ENCODE results near the gene CLDN9.

The CLDN9 gene

GRCh38 chr16:2992383-2993081, 20.2 kb upstream of the CLDN9 start:
- DNase-seq (ENCODE audit: low read depth in 2 of 2, low spot score in 1 of 2): no peak

GRCh38 chr16:2996298-2996697, 16.4 kb upstream of the CLDN9 start:
- no peak for DNase-seq (ENCODE audit: low read depth in 2 of 2, low spot score in 1 of 2)

- no peak for DNase-seq (ENCODE audit: low read depth in 2 of 2, low spot score in 1 of 2)
Measured at GRCh38 chr16:2999929-3000328, 12.8 kb upstream of the CLDN9 start.

- DNase-seq (ENCODE audit: low read depth in 2 of 2, low spot score in 1 of 2): no peak
Measured at GRCh38 chr16:3000540-3000939, 12.2 kb upstream of the CLDN9 start.

- DNase-seq (ENCODE audit: low read depth in 2 of 2, low spot score in 1 of 2): no peak
Measured at GRCh38 chr16:3001316-3001715, 11.4 kb upstream of the CLDN9 start.

- peak; percentile 81 to 94 for DNase-seq (ENCODE audit: low read depth in 2 of 2, low spot score in 1 of 2)
Measured at GRCh38 chr16:3003582-3004270, 9.0 kb upstream of the CLDN9 start.

- DNase-seq (ENCODE audit: low read depth in 2 of 2, low spot score in 1 of 2): no peak
Measured at GRCh38 chr16:3004319-3004718, 8.4 kb upstream of the CLDN9 start.

GRCh38 chr16:3004781-3005284, 7.9 kb upstream of the CLDN9 start:
- no peak for DNase-seq (ENCODE audit: low read depth in 2 of 2, low spot score in 1 of 2)

- no peak for DNase-seq (ENCODE audit: low read depth in 2 of 2, low spot score in 1 of 2)
Measured at GRCh38 chr16:3007059-3007956, 5.4 kb upstream of the CLDN9 start.

GRCh38 chr16:3007957-3008689, 4.6 kb upstream of the CLDN9 start:
- DNase-seq (ENCODE audit: low read depth in 2 of 2, low spot score in 1 of 2): no peak

- no peak for DNase-seq (ENCODE audit: low read depth in 2 of 2, low spot score in 1 of 2)
Measured at GRCh38 chr16:3008690-3009037, 4.1 kb upstream of the CLDN9 start.

GRCh38 chr16:3009568-3010390, 2.9 kb upstream of the CLDN9 start:
- no peak for DNase-seq (ENCODE audit: low read depth in 2 of 2, low spot score in 1 of 2)

GRCh38 chr16:3010510-3010909, 2.2 kb upstream of the CLDN9 start:
- DNase-seq (ENCODE audit: low read depth in 2 of 2, low spot score in 1 of 2): no peak

- DNase-seq (ENCODE audit: low read depth in 2 of 2, low spot score in 1 of 2): no peak
Measured at GRCh38 chr16:3012246-3012645, 477 bp upstream of the CLDN9 start.

GRCh38 chr16:3013491-3013951, 798 bp downstream of the CLDN9 start:
- no peak for DNase-seq (ENCODE audit: low read depth in 2 of 2, low spot score in 1 of 2)

GRCh38 chr16:3013998-3014690, 1.4 kb downstream of the CLDN9 start:
- no peak for DNase-seq (ENCODE audit: low read depth in 2 of 2, low spot score in 1 of 2)

GRCh38 chr16:3014971-3015370, 2.2 kb downstream of the CLDN9 start:
- DNase-seq (ENCODE audit: low read depth in 2 of 2, low spot score in 1 of 2): no peak

GRCh38 chr16:3015865-3016521, 3.3 kb downstream of the CLDN9 start:
- no peak for DNase-seq (ENCODE audit: low read depth in 2 of 2, low spot score in 1 of 2)

GRCh38 chr16:3017344-3017743, 4.6 kb downstream of the CLDN9 start:
- no peak for DNase-seq (ENCODE audit: low read depth in 2 of 2, low spot score in 1 of 2)
